Measurements from ENCODE around the gene SRPRB. TPM values are rescaled to one million over a fixed set of nuclear protein-coding genes. Genes with fewer than 3 reads are reported as not detected.
A peak's percentile ranks its signal among the peaks of the same experiment; 100 is the strongest.

The SRPRB gene
- total RNA-seq, 1 donor from 2014 or later: 42.8 TPM

GRCh38 chr3:133840055-133840737 lies 34.6 kb downstream of the SRPRB start:
- no peak for FAIRE-seq
- DNase-seq (ENCODE audit: low spot score in 2 of 2): no peak

DNA sequence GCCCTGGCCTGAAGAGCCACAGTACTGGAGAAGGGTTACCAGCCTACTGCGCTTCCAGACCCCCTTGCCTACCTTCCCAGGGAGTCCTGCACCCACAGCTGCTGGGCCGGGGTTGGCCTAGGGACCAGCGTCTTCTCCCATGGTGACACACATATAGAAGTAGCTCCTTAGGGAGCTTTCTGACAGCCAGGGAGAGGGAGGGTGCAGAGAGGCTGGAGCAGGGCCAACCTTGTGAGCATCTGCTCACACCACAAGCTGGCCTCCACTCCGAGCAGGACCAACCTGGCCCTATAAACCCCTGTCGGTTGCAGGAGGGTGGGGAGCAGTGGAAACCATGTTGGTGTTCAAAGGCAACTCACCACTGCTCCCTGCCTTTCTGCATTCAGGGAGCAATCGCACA lies 35.2 kb downstream of the SRPRB start:
- DNase-seq (ENCODE audit: low spot score in 2 of 2) (no peak), FAIRE-seq (no peak)

DNA sequence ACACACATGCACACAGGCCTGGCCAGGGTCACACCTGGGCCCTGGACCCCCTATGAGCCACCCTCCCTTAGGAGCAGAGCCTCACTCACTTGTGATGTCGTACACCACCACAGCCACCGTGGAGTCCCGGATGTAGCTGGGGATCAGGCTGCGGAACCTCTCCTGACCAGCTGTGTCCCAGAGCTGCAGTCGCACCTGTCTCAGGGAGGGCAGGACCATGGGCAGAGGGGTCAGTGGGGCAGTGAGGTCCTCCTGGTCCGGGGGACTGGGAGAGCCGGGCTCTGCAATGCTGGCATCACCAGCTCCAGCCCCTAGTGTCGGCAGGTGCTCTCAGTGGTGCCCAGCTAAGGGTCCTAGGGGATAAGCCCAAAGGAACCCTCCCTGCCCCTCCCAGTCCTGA lies 35.6 kb downstream of the SRPRB start:
- FAIRE-seq: no peak
- DNase-seq (ENCODE audit: low spot score in 2 of 2): no peak

DNA sequence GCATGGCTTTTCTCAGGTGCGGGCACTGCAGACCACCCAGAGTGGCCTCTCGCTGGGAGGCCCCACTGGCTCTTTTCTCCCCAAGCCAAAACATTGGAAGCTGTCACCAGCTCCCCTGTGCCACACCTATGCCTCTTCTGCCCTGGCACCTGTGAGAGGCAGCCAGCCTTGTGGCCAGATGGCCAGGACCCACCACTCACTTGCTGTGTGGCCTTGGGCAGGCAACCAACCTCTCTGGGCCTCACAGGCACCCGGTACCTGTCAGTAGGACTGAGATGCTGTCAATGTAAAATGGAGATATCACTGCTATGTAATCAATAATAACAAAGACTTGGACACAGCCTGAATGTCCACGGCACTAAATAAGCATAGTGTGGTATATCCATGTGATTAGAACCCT lies 36.5 kb downstream of the SRPRB start:
- FAIRE-seq (no peak), DNase-seq (ENCODE audit: low spot score in 2 of 2) (no peak)

DNA sequence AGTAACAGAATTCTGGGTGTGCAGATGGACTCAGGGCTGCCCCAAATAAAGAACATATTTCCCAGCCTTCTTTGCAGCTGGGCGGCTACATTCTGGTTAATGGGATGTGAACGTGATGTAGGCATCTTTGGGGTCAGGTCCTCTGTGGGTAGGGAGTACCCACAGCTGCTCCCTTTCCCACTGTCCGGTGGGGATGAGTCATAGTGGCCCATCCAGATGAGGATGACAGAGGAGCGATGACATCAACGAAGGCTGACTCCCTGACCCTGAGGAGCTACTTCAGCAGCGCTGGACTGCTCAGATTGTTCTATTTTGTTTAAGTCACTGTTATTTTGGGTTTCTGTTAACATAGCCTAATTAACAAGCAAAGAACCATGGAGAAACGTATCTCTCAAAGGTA lies 38.0 kb downstream of the SRPRB start:
- DNase-seq (ENCODE audit: low spot score in 2 of 2) (peak; percentile 8 to 35), FAIRE-seq (no peak)

- DNase-seq (ENCODE audit: low spot score in 2 of 2) (no peak), FAIRE-seq (no peak)
Observed at GRCh38 chr3:133845127-133845526, 39.5 kb downstream of the SRPRB start.

DNA sequence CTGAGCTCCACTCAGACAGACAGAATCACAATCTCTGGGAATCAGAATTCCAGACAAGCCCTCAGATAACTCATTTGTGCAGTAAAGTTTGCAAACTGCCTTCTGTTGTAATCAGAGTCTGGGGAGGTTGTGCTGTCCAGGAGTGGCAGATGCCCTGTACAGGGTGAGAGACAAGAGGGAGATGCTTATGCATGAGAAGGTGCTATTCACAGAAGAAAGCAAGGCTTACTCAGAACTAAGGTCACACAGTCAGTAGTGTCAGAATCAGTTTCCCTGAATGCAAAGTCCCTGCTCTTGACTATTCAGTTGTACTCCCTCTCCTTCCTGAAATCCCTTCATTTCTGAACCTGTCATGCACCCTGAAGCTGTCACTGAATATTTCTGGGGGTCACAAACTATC lies 43.7 kb downstream of the SRPRB start:
- DNase-seq (ENCODE audit: low spot score in 2 of 2): no peak

GRCh38 chr3:133850034-133850433 lies 44.4 kb downstream of the SRPRB start:
- DNase-seq (ENCODE audit: low spot score in 2 of 2) (no peak), FAIRE-seq (no peak)

More for the DNA sequence above, 43.7 kb downstream of the SRPRB start:
- no peak for FAIRE-seq

DNA sequence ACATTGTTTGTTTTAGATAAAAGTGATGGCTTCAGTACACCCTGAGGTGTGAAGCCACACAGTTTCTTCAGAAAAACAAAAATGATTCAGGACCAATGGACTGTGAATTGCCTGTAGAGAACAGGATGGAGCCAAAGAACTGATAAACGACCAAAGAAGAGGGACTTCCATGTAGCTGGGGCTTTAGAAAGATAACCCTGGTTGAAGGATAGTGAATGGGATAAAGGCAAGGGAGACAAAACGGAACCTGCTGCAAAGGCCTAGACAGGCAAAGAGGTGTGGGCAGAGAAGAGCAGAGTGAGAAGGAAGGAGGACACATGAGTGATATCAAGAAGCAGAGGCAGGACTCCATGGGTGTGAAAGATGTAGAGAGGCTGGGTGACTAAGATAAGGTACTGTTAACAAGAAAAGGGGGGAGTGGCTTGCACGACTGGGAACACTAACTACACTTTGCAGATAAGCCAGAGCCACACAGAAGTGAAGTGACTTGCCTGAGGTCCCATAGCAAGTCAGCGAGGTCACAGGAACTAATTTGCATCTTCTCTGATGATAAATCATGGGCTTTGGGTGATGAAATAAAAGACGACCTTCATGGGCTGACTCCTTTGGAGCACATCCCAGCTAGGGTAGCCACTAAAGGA lies 45.8 kb downstream of the SRPRB start:
- DNase-seq (ENCODE audit: low spot score in 2 of 2) (no peak), FAIRE-seq (no peak)

- DNase-seq (ENCODE audit: low spot score in 2 of 2) (no peak), FAIRE-seq (no peak)
Observed at GRCh38 chr3:133851931-133852330, 46.3 kb downstream of the SRPRB start.

GRCh38 chr3:133853063-133853924 lies 47.7 kb downstream of the SRPRB start:
- FAIRE-seq (no peak), DNase-seq (ENCODE audit: low spot score in 2 of 2) (no peak)

DNA sequence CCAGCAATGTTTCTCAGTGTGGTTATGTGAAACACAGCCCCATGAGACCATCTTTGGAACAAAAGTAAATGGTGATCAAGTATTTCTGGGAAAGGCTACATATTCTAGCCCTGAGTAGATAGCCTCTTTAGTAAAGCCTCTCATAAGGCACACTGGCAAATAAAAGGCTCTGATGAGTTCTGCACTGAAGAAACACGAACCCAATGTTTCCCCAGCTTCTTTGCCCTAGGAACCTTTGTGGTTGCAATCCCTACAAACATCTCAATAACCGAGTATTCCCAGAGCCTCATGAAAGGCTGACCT lies 48.3 kb downstream of the SRPRB start:
- no peak for DNase-seq (ENCODE audit: low spot score in 2 of 2)
- FAIRE-seq: no peak

GRCh38 chr3:133854264-133855001 lies 48.8 kb downstream of the SRPRB start:
- FAIRE-seq: no peak
- DNase-seq (ENCODE audit: low spot score in 2 of 2): no peak

DNA sequence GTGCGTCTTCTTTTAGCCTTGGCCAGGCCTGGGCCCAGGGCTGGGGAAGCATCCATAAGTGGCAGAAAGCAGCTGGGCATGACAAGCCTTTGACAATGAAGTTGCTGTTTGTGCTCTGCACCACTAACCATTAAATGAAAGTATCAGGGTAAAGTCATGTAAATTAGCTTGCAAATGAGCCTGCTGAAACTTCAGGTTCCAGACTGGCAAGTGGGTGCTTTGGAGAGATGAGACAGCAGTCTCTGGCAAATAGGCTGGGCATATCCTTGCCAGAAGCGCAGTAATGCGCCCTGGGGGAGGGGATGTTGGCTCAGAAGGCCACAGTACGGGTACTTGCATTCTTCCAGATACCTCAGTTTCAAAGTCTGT lies 49.4 kb downstream of the SRPRB start:
- DNase-seq (ENCODE audit: low spot score in 2 of 2) (peak in 1 of 2 donors; percentile 17), FAIRE-seq (no peak)

DNA sequence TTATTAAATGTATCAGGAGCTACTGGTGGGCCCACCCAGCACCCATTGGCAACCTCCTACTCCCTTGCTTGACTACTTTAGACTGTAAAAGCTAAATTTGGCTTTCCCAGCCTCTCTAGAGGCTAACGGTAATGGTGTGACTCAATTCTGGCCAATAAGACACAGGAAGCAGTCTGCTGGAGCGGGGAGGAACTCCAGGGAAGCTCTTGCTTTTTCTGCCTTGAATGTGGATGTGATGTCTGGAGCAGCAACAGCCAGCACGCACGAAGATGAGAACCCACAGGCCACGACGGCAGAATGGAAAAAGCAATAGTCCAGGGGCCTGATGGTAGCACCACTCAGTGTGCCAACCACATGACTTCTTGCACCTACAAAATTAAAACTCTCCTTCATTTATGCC lies 50.2 kb downstream of the SRPRB start:
- FAIRE-seq (no peak), DNase-seq (ENCODE audit: low spot score in 2 of 2) (no peak)

GRCh38 chr3:133856316-133856715 lies 50.7 kb downstream of the SRPRB start:
- DNase-seq (ENCODE audit: low spot score in 2 of 2) (no peak), FAIRE-seq (no peak)

GRCh38 chr3:133857767-133858166 lies 52.2 kb downstream of the SRPRB start:
- FAIRE-seq (no peak), DNase-seq (ENCODE audit: low spot score in 2 of 2) (no peak)

DNA sequence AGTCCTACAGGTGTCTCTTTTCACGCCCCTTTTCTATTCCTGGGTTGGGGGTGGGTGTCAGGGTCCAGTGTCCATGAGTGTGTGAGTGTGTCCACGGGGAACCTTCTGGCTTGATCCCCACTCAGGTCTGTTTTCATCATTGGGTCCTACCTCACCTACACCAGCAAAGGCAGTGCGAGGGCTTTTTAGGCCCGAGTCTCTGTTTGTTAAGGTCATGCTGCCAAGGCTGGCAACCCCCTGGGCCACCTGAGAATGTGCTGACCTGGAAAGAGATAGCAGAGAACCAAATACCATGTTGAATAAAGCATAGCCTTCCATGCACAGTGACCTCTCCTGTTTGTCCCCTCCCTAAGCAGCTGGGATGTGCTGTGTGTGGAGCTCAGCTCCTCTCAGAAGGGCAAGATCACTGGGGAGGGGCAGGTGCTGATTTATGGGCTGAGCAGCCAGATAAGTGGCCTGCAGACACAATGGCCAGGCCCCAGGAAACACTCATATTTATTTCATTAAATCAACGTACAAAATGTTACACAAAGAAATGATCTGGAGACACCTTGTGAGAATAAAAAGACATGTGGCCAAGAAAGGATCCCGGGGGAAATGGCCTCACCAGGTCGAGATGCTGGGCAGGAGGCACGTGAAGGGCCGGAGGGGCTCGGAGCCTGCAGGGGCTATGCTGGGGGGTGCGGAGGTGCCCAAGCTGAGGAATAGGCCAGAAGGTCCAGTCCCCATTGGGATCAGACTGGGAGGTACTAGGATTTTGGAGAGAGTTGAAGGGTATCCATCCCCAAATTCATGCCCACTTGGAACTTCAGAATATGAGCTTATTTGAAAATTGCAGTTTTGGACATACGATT lies 54.0 kb downstream of the SRPRB start:
- no peak for FAIRE-seq

GRCh38 chr3:133860519-133860918 lies 54.9 kb downstream of the SRPRB start:
- FAIRE-seq (no peak), DNase-seq (ENCODE audit: low spot score in 2 of 2) (no peak)

More for the DNA sequence above, 54.0 kb downstream of the SRPRB start:
- DNase-seq (ENCODE audit: low spot score in 2 of 2): no peak

DNA sequence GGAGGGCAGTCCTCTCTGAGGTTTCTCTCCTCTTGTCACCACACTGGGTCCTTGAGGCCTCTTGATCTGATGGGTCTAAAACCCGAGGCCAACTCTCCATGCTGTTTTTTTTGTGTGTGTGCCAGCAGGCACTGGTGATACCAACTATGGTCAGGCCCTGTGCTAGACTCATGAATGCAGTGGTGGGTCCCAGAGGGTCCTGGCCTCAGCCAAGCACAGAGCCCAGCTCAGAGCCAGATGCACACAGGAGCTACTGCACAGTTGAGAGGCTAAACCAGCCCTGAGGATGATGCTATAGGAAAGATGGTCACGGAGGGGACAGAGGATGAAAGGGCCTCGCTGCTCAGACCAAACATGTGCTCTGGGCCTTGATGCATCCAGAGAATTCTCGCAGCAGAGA lies 56.5 kb downstream of the SRPRB start:
- DNase-seq (ENCODE audit: low spot score in 2 of 2): no peak
- no peak for FAIRE-seq
